Measurements from ENCODE around the gene HARBI1. TPM values are rescaled to one million over a fixed set of nuclear protein-coding genes. Genes with fewer than 3 reads are reported as not detected.

HARBI1 gene
- total and polyA plus RNA-seq, 2 of the 4 experiments (the other 2 are of a cell fraction): 2.7 to 5.2 TPM

GRCh38 chr11:46649180-46649738, 32.2 kb upstream of the HARBI1 start:
- no TSS peak for BruUV-seq (replicated peaks)
- Histone ChIP-seq H3K14ac (replicated peaks; ENCODE audit: low read depth, low read length) (peak overlapping the region; percentile 90), H3K4ac (ENCODE audit: low read depth, low read length) (peak overlapping the region; percentile 95), H3K9ac (ENCODE audit: low read depth, low read length) (peak overlapping the region; percentile 58), H3K4me3 (ENCODE audit: insufficient read depth, low read depth, low read length) (no peak overlapping the region; the same call in 1 of the 2 replicates), H3K9me3 (ENCODE audit: control insufficient read depth, insufficient read depth, low read length) (no peaks in the 10 kb centered on the region), H2AK5ac (ENCODE audit: low read depth, low read length) (no peak overlapping the region), H3K4me2 (ENCODE audit: low read depth, low read length) (peak overlapping the region; percentile 93), H2AFZ (replicated peaks; ENCODE audit: low read length, poor library complexity) (peak overlapping the region; percentile 72), H3K27me3 (ENCODE audit: control insufficient read depth, insufficient read depth, low read length) (no peaks in the 10 kb centered on the region), H4K91ac (ENCODE audit: insufficient read depth, low read depth, low read length) (peak overlapping the region; percentile 67), H4K20me1 (ENCODE audit: insufficient read depth, low read length) (peaks cover 3% of the 10 kb centered on the region; the same call in 1 of the 2 replicates), H3K36me3 (ENCODE audit: control insufficient read depth, insufficient read depth, low read length) (peaks cover 29% of the 10 kb centered on the region), H2BK20ac (ENCODE audit: low read depth, low read length) (peak overlapping the region; percentile 89), H2AK9ac (replicated peaks; ENCODE audit: low read depth, low read length, poor library complexity) (no peak overlapping the region), H4K8ac (ENCODE audit: low read depth in 2 of 2, low read length in 2 of 2) (peak overlapping the region in 1 of 2 experiments; percentile 86; a peak in 2 of 4 replicates), H3K27ac (ENCODE audit: insufficient read depth, low read length) (peak overlapping the region; percentile 97), H3K79me1 (ENCODE audit: low read depth in 1 of 2, low read length in 2 of 2) (peaks cover 9 to 37% of the 10 kb centered on the region in 2 experiments; a peak in 3 of 4 replicates), H3K4me1 (ENCODE audit: control insufficient read depth, insufficient read depth, low read length) (peaks cover 8% of the 10 kb centered on the region), H3K18ac (ENCODE audit: low read depth, low read length) (peak overlapping the region; percentile 99), H3K9me1 (ENCODE audit: insufficient read depth, low read length) (0 out of 2 replicates have a peak, but pooled peaks cover 5% of the 10 kb centered on the region), H2BK5ac (ENCODE audit: low read depth, low read length, poor library complexity, severe bottlenecking) (peak overlapping the region; percentile 95), H3K56ac (ENCODE audit: extremely low read depth, insufficient read depth, low read length) (peak overlapping the region; percentile 82), H2BK120ac (ENCODE audit: low read depth, low read length) (peak overlapping the region; percentile 93), H3K23ac (ENCODE audit: low read depth, low read length) (peak overlapping the region; percentile 78), H2BK15ac (ENCODE audit: low read depth, low read length) (peak overlapping the region; percentile 18; the same call in 1 of the 3 replicates), H4K5ac (ENCODE audit: low read depth, low read length) (peak overlapping the region; percentile 98)
- 0% methylated on average over 1 of the region's 2 CpGs; no CpG with 5 or more reads in 1 of the 2 experiments for WGBS, 2 experiments (ENCODE audit: extremely low coverage in 2 of 2, insufficient read length in 1 of 2)
- TF ChIP-seq CEBPB (IDR thresholded peaks at IDR 0.05; ENCODE audit: low read depth, low read length) (no peak), RFX5 (IDR thresholded peaks at IDR 0.05; ENCODE audit: low read depth, low read length) (no peak), RAD21 (IDR thresholded peaks at IDR 0.05; ENCODE audit: low read length) (no peak), MAFK (IDR thresholded peaks at IDR 0.05; ENCODE audit: low read depth, low read length) (no peak), MXI1 (IDR thresholded peaks at IDR 0.05; ENCODE audit: borderline replicate concordance, low read depth, low read length) (no peak), NFE2L2 (IDR thresholded peaks at IDR 0.05; ENCODE audit: low read depth, low read length) (no peak), FOS (IDR thresholded peaks at IDR 0.05; ENCODE audit: low read depth, low read length) (no peak), RCOR1 (IDR thresholded peaks at IDR 0.05; ENCODE audit: insufficient replicate concordance, low read length) (no peak), SMC3 (IDR thresholded peaks at IDR 0.05; ENCODE audit: low read depth, low read length) (no peak)
- TF ChIP-seq, protein P1, sequence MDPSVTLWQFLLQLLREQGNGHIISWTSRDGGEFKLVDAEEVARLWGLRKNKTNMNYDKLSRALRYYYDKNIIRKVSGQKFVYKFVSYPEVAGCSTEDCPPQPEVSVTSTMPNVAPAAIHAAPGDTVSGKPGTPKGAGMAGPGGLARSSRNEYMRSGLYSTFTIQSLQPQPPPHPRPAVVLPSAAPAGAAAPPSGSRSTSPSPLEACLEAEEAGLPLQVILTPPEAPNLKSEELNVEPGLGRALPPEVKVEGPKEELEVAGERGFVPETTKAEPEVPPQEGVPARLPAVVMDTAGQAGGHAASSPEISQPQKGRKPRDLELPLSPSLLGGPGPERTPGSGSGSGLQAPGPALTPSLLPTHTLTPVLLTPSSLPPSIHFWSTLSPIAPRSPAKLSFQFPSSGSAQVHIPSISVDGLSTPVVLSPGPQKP (IDR thresholded peaks at IDR 0.05; ENCODE audit: borderline replicate concordance, low read depth, low read length): no peak
- ChIA-PET POLR2A (ENCODE audit: unreplicated experiment) (interaction anchor here (0.8 kb wide), 1 partner anchor 38 kb away, joined by 5 read pairs; no protein-coding TSS in a partner anchor), CTCF (interaction anchor here (0.8 to 2.0 kb wide), 3 partner anchors 11 to 39 kb away, joined by 3 to 5 read pairs (median 4); no protein-coding TSS in a partner anchor)
- intact Hi-C loops (cut with micrococcal nuclease) (no loop called here), dilution Hi-C loops (cut with HindIII; ENCODE audit: low sequenced_read_pairs, unreplicated experiment) (no loop called here), in situ Hi-C loops (cut with MboI; ENCODE audit: low sequenced_read_pairs) (no loop called here)
- ATAC-seq (ENCODE audit: low read depth): peak; percentile 95
- peak; percentile 97 for DNase-seq

All from IMR-90 (cell line).